Measurements from ENCODE around the gene MAP3K14.
"Not testable (repeated sequence)": the region's sequence is repeated elsewhere in the genome, so short reads cannot be mapped to it uniquely, and the experiment has no call there.

MAP3K14 gene

GRCh38 chr17:45306094-45306493, 10.7 kb downstream of the MAP3K14 start:
- Histone ChIP-seq H3K27ac (ENCODE audit: low read depth, low read length) (no peak overlapping the region), H3K4me1 (ENCODE audit: control insufficient read depth, low read length) (peaks cover 56% of the 10 kb centered on the region), H3K4me3 (ENCODE audit: low read length) (no peak overlapping the region), H3K9me2 (replicated peaks; ENCODE audit: control insufficient read depth, low read length) (no peaks in the 10 kb centered on the region), H3F3A (ENCODE audit: control insufficient read depth, insufficient read depth) (peaks cover 7% of the 10 kb centered on the region; the same call in 1 of the 2 replicates), H3K27me3 (ENCODE audit: control insufficient read depth, low read length) (no peaks in the 10 kb centered on the region), H4K20me1 (ENCODE audit: control insufficient read depth, insufficient read depth, low read depth, low read length) (0 out of 2 replicates have a peak, but pooled peaks cover 3% of the 10 kb centered on the region), H3K4me2 (ENCODE audit: low read length) (no peak overlapping the region), H3K36me3 (ENCODE audit: control insufficient read depth, low read length) (peaks cover 20% of the 10 kb centered on the region), H3K79me2 (ENCODE audit: control insufficient read depth, low read length) (peaks cover 71% of the 10 kb centered on the region), H3K9me3 (ENCODE audit: control insufficient read depth, insufficient read depth, low read length) (no peaks in the 10 kb centered on the region)
- TF ChIP-seq CTCF (IDR thresholded peaks at IDR 0.05; ENCODE audit: low read depth, low read length, poor library complexity, severe bottlenecking) (no peak), EZH2phosphoT487 (IDR thresholded peaks at IDR 0.05; ENCODE audit: borderline replicate concordance, low read length) (no peak)

- H3K36me3 ChIP-seq (ENCODE audit: control insufficient read depth, low read length): peaks cover 15% of the 10 kb centered on the region
- no peak overlapping the region for H3K27ac ChIP-seq (ENCODE audit: low read depth, low read length)
- H3K79me2 ChIP-seq (ENCODE audit: control insufficient read depth, low read length): peaks cover 70% of the 10 kb centered on the region
- no peaks in the 10 kb centered on the region for H3K9me3 ChIP-seq (ENCODE audit: control insufficient read depth, insufficient read depth, low read length)
- peaks cover 7% of the 10 kb centered on the region; the same call in 1 of the 2 replicates for H3F3A ChIP-seq (ENCODE audit: control insufficient read depth, insufficient read depth)
- H3K4me2 ChIP-seq (ENCODE audit: low read length): no peak overlapping the region
- H3K4me1 ChIP-seq (ENCODE audit: control insufficient read depth, low read length): peaks cover 55% of the 10 kb centered on the region
- H4K20me1 ChIP-seq (ENCODE audit: control insufficient read depth, insufficient read depth, low read depth, low read length): 0 out of 2 replicates have a peak, but pooled peaks cover 3% of the 10 kb centered on the region
- no peak overlapping the region for H3K4me3 ChIP-seq (ENCODE audit: low read length)
- H3K27me3 ChIP-seq (ENCODE audit: control insufficient read depth, low read length): no peaks in the 10 kb centered on the region
- no peaks in the 10 kb centered on the region for H3K9me2 ChIP-seq (replicated peaks; ENCODE audit: control insufficient read depth, low read length)
- no peak for TF ChIP-seq CTCF (IDR thresholded peaks at IDR 0.05; ENCODE audit: low read depth, low read length, poor library complexity, severe bottlenecking)
- no peak for TF ChIP-seq EZH2phosphoT487 (IDR thresholded peaks at IDR 0.05; ENCODE audit: borderline replicate concordance, low read length)
Observed at GRCh38 chr17:45305530-45306087, 11.2 kb downstream of the MAP3K14 start.

GRCh38 chr17:45302649-45303173, 14.1 kb downstream of the MAP3K14 start:
- peaks cover 16% of the 10 kb centered on the region for H3K36me3 ChIP-seq (ENCODE audit: control insufficient read depth, low read length)
- no peaks in the 10 kb centered on the region for H3K9me2 ChIP-seq (replicated peaks; ENCODE audit: control insufficient read depth, low read length)
- TF ChIP-seq EZH2phosphoT487 (IDR thresholded peaks at IDR 0.05; ENCODE audit: borderline replicate concordance, low read length) (no peak), CTCF (IDR thresholded peaks at IDR 0.05; ENCODE audit: low read depth, low read length, poor library complexity, severe bottlenecking) (no peak)
- H3K79me2 ChIP-seq (ENCODE audit: control insufficient read depth, low read length): peaks cover 73% of the 10 kb centered on the region
- H3K9me3 ChIP-seq (ENCODE audit: control insufficient read depth, insufficient read depth, low read length): no peaks in the 10 kb centered on the region
- H3K27ac ChIP-seq (ENCODE audit: low read depth, low read length): peak overlapping the region; percentile 2; the same call in 1 of the 2 replicates
- peaks cover 5% of the 10 kb centered on the region; the same call in 1 of the 2 replicates for H4K20me1 ChIP-seq (ENCODE audit: control insufficient read depth, insufficient read depth, low read depth, low read length)
- H3F3A ChIP-seq (ENCODE audit: control insufficient read depth, insufficient read depth): peaks cover 7% of the 10 kb centered on the region; the same call in 1 of the 2 replicates
- H3K27me3 ChIP-seq (ENCODE audit: control insufficient read depth, low read length): no peaks in the 10 kb centered on the region
- H3K4me1 ChIP-seq (ENCODE audit: control insufficient read depth, low read length): peaks cover 56% of the 10 kb centered on the region
- H3K4me2 ChIP-seq (ENCODE audit: low read length): peak overlapping the region; percentile 51
- peak overlapping the region; percentile 16; the same call in 1 of the 2 replicates for H3K4me3 ChIP-seq (ENCODE audit: low read length)

GRCh38 chr17:45302220-45302619, 14.6 kb downstream of the MAP3K14 start:
- H3F3A ChIP-seq (ENCODE audit: control insufficient read depth, insufficient read depth); H3K9me3 ChIP-seq (ENCODE audit: control insufficient read depth, insufficient read depth, low read length); H3K9me2 ChIP-seq (replicated peaks; ENCODE audit: control insufficient read depth, low read length); H4K20me1 ChIP-seq (ENCODE audit: control insufficient read depth, insufficient read depth, low read depth, low read length); H3K27me3 ChIP-seq (ENCODE audit: control insufficient read depth, low read length): not testable (repeated sequence)
- peaks cover 72% of the 10 kb centered on the region for H3K79me2 ChIP-seq (ENCODE audit: control insufficient read depth, low read length)
- H3K27ac ChIP-seq (ENCODE audit: low read depth, low read length): 0 out of 2 replicates have a peak overlapping the region, but pooled peaks have one; percentile 2
- H3K4me1 ChIP-seq (ENCODE audit: control insufficient read depth, low read length): peaks cover 54% of the 10 kb centered on the region
- H3K4me3 ChIP-seq (ENCODE audit: low read length): peak overlapping the region; percentile 16; the same call in 1 of the 2 replicates
- H3K36me3 ChIP-seq (ENCODE audit: control insufficient read depth, low read length): peaks cover 16% of the 10 kb centered on the region
- H3K4me2 ChIP-seq (ENCODE audit: low read length): peak overlapping the region; percentile 51

Measured in DOHH2 (cell line).